SKM-1 (cell line): ENCODE results near the gene DPYSL4.

Experiments
- DNase-seq: peaks from one replicate; lab custom pipeline; 2025; ENCODE audit not compliant: unreplicated experiment; lab: John Stamatoyannopoulos, UW

DPYSL4 gene

DNA sequence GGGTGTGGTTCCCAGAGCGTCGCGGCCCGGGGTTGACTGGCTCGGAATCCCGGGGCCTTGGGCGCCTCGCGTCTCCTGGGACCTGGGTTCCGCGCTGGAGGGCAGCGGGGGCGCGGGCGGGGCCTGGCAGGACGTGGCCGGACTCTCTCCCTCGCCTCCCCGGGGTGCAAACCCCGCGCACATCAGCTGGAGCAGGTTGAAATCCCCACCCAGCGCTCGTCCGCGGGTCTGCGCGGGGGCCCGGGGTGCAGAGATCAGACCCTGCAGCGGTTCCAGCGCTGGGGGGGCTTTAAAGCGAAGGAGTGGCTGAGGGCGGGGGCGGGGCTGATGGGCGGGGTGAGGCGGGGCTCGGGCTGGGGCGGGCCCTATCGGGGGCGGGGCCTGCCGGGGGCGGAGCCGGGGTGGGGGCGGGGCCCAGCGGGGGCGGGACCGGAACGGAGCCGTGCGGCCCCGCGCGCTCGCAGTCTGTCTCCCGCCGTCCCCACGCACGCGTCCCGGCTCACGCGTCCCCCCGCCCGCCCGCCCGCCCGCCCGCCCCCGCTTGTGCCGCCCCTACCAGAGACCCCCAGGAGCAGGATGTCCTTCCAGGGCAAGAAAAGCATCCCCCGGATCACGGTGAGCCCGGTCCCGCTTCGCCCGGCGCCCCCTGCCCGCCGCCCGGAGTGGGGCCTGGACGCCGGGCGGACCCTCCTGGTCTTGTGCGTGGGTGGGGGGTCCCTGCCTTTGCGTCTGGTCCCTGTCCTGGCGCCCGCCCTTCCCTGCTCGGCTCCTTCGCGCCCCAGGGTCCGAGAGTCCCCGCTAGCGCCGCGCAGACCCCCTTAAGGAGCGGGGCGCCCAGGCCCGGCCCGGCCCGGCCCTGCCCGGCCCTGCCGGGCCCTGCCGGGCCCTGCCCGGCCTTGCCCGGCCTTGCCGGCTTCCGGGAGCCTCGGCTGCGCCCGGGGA, at the start of gene DPYSL4:
Gene DPYSL4 (plus strand): TSS at position 461 of the 942 bp plus-strand sequence. CDS start 116 bp downstream, at position 577.
- no peak for DNase-seq

DNA sequence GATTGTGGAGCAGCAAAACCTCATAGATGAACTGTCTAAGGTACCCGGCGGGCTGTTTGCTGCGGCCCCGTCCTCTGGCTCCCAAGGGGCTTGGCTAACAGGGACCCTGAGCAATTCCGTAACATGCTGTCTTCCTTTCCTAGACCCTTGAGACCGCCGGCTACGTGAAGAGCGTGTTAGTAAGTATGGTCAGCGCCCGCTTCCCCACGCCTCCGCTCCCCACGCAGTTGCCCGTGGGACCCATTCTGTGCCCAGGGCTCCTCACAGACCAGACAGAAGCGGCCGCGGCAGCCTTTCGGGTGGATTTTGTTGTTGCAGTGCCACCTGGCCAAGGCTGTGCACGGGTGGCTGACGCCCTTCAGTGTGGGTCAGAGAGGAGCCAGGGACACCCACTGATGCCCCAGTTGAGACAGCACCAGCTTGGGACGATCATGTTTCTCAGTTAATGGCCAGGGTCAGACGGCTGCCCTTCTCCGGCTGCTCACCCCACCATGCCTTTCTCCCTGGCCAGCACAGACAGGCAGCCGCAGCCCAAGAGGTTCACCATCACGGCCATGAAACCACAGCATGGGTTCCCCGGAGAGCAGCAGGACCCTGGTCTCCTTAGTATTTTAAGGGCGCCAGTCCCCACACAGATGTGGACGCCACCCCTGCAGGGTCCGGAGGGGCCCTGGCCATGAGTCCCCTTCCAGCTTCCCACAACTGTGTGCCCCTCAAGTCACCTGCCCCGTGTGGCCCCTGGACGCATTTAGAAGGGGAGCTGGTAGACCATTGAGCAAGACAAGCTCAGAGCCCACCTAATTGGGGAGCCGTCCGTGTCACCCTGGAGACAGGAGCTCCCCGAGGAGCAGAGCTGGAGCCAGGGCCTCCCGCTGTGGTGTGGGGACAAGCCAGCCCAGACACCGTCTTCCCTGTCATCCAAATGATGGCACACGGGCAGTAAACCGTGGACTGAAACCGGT, 49.4 kb upstream of the DPYSL4 start:
- DNase-seq: no peak

DNA sequence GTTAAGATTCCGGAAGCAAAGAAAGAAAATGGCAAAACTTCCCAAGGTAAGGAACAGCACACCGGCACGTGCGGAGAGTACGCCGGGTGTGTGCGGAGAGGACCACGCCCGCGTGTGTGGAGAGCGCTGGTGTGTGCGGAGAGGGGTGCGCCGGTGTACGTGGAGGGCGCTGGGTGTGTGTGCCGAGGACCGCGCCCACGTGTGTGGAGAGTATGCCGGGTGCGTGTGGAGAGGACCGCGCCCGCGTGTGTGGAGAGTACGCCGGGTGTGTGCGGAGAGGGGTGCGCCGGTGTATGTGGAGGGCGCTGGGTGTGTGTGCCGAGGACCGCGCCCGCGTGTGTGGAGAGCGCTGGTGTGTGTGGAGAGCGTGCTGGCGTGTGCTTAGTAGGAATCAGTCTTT, 48.6 kb upstream of the DPYSL4 start:
- no peak for DNase-seq

DNA sequence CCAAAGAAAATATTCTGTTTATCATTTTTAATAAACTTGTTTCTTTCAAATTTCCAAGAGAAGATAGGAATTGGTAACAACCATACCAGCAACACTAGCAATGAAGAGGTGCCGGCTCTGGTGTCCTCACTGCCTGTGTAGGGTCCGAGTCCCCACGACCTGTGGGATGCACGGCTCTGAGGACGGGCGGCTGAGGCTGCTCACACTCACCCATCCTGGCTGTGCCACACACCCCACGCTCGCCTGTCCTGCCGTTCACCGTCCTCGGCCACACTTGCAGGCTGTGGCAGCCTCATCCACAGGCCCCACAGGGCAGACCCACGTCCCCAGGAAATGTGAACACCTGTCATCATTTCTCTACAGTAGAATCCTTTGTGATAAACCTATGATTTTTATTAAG, 48.2 kb upstream of the DPYSL4 start:
- no peak for DNase-seq

DNA sequence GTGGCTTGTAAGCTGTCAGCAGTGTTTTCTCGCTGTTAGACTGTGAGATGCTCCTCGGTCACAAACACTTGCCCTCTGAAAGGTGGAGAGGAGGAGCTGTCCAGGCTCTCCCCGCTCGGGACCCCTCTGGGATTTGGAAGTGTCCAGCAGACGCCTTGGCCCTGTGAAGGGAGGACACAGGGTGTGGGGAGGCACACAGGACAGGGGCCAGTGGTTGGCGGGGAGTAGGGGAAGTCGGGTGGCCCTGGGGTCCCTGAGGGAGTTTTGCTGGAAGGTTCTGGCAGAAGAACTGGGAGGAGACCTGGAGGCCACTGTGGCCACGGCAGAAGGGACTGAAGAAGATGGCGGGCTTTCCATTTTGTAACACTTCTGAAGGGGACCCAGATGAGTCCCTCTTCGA, 47.2 kb upstream of the DPYSL4 start:
- DNase-seq: no peak

DNA sequence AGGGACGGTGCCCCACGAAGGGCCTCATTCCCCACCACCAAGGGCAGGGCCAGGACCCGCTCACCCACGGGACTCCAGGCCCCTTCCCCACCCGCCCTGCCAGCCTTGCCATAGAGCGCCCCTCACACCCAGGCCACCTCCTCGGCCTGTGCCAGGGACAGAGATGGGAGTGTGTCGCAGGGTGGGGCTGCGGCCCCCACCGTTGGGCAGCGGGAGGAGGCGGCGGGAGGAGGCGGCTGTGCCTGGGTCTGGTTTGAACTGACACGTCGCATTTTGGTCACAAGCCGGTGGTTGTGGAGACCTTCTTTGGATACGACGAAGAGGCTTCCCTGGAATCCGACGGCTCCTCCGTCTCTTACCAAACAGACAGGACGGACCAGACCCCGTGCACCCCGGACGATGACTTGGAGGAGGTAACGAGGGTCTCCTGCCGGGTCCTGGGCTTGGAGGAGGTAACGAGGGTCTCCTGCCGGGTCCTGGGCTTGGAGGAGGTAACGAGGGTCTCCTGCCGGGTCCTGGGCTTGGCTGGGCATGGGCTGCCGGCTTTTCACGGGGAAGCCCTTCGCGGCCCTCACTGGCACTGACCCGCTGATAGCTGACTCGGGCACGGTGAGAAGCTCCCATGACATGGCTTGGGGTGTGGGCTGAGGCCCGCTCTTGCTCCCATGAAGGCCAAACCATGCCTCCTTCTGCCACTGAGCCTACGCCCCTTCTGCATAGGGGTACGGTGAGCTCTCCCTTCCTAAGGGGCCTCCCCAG, 46.4 kb upstream of the DPYSL4 start:
- DNase-seq: no peak

DNA sequence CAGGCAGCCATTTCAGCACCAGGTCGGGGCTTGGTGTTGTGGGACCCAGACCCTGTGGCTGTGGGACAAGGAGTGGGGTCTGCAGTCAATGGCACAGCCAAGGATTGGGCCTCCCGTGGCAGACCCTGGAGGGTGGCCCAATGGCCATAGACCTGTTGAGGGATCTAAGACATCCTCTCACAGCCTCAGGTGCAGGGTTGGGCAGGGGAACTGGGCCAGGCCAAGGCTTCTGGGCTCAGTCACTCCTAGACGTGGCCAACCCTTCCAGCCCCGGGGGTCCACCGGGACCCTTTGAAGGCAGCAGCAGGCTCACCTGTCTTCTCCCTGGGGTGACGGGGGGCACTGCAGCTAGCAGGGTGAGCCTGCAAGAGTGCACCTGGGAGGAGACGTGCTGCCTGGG, 45.7 kb upstream of the DPYSL4 start:
- DNase-seq: no peak

DNA sequence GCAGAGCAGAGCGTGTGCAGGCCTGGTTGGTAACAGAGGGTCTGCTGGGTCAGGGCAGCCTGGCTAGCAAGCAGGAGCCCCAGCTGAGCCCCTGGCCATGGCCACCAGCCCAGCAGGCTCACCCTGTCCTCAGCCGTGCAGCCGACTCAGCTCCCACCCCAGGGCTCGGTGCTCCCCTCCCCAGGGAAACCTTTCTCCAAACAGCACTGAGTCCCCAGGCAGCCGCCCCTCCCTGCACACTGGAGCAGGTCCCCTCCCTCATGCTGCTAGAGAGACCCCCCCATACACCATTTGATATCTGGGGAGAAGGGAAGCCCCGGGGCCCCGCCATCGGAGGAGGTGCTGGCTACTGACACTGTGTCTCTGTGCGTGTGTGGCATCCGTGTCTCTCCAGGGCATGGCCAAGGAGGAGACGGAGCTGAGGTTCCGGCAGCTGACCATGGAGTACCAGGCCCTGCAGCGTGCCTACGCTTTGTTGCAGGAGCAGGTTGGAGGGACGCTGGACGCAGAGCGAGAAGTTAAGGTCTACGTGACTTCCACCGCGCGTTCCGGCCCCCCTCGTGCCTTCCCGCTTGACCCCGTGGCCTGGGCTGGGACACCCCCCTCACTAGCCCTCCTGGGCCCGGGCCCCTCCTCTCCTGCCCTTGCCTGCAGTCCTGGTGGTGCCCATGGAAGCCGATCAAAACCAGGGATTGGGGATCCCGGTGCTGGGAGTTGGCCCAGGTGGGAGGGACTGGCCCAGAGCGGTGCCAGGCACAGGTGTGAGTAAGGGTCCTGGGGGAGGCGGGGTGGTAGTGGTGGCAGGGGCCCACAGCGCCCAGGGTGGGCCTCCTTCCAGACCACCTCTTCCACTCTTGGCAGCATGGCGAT, 45.0 kb upstream of the DPYSL4 start:
- no peak for DNase-seq

DNA sequence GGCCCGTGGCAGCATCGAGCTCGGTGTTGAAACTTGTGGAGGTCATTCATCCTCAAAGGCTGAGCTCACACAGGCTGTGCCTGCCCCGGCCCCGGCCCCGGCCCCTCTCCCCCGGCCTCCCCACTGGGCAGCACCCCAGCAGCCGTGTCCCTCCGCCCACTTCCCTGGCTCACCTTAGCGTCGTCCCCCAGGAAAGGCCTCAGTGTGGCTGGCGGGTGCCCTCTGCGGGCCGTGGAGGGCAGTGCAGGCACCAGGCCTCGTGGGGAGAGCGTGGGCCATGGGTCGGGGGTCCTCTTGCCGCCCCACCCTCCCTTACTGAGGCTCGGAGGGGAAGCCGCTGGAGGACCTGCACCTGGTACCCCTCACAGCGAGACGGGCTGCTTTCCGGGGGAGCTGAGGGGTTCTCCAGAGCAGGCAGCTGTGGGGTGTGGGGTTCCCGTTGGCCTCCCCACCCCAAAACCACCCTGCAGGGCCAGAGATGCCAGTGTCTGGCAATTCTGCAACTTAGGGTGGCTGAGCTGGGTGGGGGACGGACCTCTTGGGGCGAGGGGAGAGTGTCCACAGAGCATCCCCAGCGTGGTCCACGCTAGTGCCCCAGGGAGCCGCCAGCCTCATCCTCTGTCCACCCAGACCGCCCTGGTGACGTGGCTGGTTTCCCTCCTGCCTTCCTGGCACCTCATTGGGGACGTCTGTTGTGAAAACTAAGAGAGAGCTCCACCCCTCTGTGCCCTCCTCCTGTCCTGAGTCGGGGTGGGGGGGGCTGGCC, 44.2 kb upstream of the DPYSL4 start:
- DNase-seq: no peak

DNA sequence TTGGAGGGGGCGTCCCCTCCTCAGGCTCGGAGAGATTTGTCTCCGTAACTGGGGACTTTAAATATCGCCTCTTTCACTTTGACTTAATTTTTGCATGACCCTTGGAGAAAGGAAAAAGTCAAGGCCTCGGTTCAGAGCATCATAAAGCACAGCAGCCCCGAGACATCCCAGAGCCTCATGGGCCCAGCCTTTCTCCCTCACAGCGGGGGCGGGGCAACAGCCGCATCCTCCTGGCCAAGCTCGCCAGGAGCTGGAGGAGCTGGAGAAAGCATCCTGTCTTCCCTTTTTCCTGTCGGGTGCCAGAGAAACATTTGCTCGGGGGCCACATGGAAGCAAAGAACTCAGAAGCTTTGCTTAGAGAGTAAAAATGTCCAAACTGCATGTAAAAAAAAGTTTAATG, 43.6 kb upstream of the DPYSL4 start:
- DNase-seq: no peak

DNA sequence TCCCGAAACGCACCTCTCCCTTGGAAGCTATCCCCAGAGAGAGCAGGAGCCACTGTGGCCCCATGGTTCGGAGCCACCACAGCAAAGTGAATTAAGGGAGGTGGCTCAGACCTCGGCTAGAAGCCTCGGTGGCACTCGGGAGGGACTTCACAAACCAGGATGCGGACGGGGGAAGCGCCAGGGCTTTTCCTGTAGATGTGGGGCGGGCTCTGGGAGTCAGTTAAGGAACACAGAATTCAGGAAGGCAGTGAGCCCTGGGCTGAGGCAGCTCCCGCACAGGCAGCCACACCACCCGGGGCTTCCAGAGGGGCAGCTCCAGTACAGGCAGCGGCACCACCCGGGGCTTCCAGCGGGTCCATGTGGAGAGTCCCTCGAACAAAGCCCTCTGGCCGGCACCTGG, 42.7 kb upstream of the DPYSL4 start:
- no peak for DNase-seq

DNA sequence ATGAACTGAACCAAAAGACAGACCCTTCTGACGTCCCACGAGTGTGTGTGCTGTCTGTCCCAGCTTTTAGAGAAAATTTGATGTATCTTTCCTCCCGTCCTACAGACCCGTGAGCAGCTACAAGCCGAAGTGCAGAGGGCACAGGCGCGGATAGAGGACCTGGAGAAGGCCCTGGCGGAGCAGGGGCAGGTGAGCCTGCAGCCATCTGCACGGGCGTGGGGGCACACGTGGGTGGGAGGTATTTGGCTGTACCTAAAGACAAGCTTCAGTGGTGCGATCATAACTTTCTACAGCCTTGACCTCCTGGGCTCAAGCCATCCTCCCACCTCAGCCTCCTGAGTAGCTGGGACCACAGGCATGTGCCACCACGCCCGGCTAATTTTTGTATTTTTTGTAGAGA, 41.7 kb upstream of the DPYSL4 start:
- no peak for DNase-seq

DNA sequence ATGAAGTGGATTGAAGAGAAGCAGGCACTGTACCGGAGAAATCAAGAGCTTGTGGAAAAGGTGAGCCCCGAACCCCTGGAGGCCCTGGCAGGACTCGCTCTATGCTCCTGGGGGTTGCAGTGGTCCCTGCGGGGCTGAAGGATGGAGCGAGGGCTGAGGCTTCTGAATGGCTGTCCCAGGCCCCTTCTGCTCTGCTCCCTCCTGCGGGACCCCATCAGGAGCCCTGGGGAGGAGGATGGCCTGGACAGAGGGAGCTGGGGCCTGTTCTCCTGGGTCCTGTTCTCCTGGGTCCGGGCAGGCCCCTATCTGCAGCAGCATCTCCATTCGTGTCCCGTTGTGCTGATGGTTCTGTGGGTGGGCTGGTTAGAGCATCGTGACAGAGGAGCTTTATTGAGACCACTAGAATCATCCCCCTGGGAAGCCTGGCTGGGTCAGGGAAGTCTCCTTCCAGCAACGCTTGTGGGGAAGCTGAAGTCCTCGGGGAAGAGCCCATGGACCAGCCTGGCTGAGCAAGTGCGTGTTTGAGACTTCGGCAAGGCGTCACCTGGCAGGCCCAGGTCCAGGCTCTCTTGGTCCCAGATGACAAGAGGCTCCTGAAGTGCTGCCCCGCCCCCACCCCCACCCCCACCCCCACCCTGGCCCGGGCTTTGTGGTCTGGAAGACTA, 41.1 kb upstream of the DPYSL4 start:
- DNase-seq: no peak

DNA sequence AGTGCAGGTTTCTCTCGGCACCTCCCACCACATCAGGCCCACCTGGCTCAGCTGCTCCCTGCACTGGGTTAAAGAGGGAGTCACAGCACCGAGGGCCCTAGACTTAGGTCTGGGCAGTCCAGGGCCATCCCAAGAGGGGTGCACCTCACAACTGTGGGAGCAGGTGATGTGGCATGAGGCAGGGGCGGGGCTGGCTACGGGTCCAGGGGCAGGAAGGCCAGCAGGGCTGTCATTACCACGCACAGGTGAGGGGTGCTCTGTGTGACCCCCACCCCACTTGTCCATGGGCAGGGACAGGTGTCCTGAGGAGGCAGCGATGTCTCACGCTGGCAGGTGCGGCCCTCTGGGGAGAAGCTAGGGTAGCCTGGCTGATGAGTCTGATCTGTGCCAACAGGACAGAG, 40.5 kb upstream of the DPYSL4 start:
- no peak for DNase-seq

DNA sequence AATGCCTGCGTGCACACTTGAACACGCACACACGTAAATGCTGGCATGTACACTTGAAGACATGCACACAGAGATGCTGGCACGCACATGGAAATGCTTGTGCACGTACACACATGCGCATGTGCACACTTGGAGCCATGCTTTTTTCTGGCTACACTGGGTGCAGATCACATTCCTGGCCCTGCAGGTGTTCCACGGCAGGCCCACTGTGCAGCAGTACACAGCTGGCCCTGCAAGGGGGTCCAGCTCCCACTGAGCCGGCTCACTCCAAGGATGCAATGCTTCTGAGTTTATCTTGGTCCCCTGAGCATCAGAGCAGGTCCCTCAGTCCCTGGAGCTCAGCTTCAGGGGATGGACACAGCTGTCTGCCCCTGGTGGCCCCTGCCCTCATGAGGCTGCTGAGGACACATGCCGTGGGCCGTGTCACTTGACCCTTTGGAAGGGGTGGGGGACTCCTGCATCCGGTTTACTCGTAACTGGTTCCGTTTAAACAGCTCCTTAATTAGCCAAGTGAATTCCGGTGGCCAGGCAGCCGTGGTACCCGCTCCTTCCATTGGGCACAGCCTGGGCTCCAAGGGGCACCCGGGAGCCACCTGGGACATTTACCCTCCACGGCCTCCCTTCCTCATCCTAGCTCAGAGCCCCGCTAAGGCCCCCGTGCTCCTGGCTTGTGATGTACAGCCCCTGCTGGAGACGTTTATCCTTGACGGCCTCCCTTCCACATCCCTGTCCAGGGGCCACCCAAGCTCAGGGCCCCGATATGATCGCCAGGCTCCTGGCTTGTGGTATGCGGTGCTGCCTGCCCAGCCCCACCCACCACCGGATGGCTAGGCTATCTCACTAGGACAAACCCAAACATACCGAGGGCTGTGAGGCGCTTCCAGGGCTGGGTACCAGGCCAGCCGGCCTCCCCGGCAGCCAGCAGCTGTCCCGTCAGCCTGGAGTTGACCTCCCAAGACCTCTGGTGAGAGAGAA, 39.5 kb upstream of the DPYSL4 start:
- DNase-seq: no peak

DNA sequence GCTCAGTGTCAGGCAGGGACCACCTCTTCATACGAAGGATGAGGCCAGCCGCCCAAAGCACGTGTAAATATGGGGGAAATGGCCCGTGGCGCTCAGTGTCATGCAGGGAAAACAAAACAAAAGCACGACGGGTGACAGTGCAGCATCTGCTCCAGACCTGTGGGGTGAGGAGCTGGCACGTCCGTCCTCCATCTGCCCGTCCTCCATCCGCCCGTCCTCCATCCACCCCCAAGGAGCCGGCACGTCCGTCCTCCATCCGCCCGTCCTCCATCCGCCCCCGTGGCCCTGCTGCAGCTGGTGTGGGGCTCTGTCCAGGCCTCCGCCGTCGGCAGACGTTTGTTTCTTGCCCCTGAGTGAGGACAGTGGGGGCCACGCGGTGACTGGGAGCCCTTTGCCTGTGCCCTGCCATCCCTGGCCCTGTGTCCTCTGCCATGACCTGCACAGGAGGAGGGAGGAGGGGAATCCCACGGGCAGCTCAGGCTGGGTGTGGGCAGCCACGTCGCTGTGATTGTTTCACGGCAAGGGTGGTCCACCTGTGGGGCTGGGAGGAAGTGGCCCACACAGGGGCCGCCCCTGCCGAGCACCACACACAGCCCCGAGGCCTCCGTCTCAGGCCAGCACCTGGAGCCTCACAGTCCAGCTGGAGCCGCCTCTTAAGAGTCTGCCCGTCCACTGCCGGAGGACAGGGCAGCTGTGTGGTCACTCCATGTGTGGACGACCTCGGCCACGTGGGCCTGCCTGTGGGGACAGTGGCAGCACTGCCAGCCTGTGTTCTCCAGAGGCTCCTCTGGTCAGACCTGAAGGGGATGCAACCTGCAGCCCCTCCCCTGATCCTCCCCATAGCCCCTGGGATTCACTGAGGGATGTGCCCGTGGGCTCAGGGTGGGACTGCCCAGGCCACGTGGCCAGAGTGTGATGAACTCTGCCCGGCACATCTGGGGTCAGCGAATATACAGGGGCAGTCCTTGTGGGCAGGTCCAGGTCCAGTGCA, 38.2 kb upstream of the DPYSL4 start:
- no peak for DNase-seq
